ENCODE measurements around the gene RAD17.
"Not testable (repeated sequence)": the region's sequence is repeated elsewhere in the genome, so short reads cannot be mapped to it uniquely, and the experiment has no call there.

The RAD17 gene, protein sequence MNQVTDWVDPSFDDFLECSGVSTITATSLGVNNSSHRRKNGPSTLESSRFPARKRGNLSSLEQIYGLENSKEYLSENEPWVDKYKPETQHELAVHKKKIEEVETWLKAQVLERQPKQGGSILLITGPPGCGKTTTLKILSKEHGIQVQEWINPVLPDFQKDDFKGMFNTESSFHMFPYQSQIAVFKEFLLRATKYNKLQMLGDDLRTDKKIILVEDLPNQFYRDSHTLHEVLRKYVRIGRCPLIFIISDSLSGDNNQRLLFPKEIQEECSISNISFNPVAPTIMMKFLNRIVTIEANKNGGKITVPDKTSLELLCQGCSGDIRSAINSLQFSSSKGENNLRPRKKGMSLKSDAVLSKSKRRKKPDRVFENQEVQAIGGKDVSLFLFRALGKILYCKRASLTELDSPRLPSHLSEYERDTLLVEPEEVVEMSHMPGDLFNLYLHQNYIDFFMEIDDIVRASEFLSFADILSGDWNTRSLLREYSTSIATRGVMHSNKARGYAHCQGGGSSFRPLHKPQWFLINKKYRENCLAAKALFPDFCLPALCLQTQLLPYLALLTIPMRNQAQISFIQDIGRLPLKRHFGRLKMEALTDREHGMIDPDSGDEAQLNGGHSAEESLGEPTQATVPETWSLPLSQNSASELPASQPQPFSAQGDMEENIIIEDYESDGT

DNA sequence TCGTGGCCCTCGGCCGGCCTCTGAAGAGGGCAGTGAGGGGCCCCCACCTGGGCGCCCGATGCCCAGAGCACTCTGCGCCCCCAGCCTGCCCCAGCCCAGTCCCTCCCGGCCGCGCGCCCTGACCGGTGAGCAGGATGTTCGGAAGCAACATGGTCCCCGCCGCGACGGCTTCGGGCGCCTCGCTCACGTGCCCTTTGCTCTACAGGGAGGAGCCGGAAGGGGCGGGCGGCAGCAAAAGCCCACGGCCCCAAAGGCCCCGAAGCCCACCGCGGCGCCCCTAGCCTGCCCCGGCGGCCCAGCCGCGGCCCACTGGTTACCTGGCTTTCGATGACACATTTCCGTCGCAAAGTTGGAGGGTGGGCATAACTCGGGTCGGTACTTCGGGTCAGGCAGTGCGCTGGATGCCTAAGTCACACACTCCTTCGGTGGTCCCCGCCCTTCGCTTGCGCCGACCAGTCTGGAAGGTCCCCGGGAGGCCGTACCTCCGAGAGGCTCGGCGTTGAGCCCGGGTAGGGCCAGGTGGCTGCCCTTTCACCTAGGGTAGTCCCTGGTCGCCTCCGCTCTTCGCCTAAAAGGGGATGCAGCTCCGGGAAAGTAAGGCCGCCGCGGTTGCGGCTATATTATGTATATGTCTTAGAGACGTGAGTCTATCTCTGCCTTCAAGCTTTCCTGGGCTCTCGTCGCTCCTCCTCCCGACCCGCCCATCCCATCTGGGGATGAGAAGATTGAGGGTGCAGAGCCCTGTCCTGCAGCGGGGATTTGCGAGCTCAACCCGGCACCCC, at the start of gene RAD17, which contains the start of the genes AK6 and TAF9:
RAD17 (plus strand) TSS at position 479 of the 782 bp plus-strand sequence. CDS start 2,391 bp downstream, outside the sequence.
AK6 (minus strand) TSS at position 181 of the 782 bp plus-strand sequence; CDS start at position 151, 30 bp downstream.
TAF9 (minus strand) TSS at position 181 of the 782 bp plus-strand sequence. CDS start 3,783 bp downstream, outside the sequence.
- DNase-seq = peak; percentile 58

DNA sequence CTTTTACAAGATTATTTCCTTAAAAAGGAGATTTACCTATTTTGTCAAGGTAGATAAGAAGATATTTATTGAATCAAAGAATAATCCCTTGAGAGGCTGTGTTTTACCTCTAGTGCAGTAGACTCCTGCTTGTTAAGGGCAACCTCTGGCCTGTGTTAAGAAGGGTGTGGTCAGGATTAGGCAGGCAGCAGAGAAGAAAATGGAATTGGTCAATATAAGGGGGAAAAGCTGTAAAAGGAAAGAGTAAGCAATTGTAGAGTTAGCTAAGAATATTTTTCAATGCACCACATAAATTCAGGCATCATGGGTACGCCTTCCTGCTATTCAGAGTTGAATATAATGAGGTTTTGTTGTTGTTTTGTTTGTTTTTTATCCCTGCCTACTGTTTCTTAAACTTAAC, 43.3 kb upstream of the RAD17 start:
- no peak for DNase-seq

DNA sequence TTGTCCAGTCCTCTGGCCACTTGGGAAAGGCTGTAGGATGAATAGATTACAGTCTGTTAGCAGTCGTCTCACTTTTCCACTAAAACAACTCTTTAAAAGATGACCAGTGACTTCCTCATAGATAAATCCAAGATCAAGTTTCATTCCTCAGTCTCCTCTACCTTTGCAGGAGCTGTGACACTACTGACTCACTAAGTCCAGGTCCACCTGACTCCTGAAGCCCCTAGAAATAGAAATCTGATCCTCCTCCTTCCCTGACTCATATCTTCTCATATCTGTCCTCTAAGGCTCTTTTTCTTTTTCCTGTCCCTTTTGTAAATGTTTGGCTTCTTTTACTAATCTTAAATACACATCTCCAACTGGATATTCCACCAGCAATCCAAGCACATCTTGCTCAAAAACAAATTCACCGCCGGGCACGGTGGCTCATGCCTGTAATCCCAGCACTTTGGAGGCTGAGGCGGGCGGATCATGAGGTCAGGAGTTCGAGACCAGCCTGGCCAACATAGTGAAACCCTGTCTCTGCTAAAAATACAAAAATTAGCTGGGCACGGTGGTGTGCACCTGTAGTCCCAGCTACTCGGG, 39.6 kb upstream of the RAD17 start:
- DNase-seq = no peak

DNA sequence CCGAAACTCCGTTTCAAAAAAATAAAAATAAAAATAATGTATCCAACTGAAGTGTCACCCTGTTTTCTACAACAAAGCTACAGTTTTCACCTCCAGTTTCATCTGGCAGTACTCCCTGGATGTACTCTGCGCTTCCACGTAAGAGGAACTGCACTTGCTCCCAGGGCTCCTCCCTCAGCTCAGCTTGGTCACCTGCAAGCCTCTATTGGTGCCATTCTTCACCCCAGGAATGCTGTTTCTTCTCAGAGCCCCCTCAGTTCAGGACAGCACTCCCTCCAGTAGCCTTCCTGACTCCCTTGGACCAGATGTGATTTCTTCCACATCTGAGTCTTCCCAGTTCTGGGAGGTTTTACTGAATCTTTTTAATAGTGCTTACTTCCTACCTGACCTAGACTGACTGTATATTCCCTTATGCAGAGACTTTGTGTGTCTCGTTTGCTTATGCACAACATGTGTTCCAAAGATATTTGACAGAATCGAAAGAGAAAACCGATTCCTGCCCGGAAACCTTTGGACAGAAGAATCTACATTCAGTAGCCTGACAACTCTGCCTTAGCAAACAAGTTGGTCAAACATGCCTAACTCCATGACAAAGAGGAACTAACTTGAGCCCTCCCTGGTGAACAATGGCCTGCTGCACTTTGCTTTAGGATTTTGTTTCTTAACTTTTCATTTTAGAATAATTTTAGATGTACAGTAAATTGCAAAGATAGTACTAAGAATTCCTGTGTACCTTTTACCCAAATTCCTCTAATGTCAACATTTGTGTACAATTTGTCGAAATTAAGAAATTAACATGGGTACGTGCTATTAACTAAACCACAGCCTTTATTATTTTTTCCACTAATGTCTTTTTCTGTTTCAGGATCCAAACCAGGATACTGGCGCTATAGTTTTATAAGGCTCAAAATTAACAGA, 37.8 kb upstream of the RAD17 start:
- no peak for DNase-seq

DNA sequence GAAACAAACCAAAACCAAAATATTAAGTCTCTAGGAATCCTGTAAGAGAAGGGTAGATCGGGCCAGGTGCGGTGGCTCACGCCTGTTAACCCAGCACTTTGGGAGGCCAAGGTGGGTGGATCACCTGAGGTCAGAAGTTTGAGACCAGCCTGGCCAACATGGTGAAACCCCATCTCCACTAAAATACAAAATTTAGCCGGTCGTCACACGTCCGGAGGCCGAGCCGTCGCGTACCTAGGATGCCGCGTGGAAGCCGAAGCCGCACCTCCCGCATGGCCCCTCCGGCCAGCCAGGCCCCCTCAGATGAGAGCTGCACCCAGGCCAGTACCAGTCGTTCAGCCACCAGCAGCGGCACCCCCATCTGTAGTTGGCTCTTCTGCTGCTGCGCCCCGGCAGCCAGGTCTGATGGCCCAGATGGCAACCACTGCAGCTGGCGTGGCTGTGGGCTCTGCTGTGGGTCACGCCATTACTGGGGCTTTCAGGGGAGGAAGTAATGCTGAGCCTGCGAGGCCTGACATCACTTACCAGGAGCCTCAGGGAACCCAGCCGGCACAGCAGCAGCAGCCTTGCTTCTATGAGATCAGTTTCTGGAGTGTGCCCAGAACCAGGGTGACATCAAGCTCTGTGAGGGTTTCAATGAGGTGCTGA, 35.8 kb upstream of the RAD17 start:
- DNase-seq = not testable (repeated sequence)

DNA sequence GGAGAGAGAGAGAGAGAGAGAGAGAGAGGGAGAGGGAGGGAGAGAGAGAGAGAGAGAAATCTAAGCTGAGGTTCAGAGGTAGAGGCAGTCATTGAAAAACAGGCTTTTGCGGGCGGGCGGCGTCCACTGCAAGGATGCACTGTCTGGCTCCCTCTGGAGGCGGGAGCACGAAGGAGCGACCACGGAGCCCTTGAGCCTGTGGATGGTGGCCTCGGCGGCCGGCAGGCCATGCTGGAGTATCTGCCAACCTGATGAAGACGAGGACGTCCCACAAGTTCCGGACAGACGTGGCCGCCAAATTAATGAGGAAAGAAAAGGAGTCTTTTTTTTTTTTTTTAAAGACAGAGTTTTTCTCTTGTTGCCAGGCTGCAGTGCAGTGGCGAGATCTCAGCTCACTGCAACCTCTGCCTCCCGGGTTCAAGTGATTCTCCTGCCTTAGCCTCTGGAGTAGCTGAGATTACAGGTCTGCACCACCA, 34.8 kb upstream of the RAD17 start:
- DNase-seq = peak; percentile 3

DNA sequence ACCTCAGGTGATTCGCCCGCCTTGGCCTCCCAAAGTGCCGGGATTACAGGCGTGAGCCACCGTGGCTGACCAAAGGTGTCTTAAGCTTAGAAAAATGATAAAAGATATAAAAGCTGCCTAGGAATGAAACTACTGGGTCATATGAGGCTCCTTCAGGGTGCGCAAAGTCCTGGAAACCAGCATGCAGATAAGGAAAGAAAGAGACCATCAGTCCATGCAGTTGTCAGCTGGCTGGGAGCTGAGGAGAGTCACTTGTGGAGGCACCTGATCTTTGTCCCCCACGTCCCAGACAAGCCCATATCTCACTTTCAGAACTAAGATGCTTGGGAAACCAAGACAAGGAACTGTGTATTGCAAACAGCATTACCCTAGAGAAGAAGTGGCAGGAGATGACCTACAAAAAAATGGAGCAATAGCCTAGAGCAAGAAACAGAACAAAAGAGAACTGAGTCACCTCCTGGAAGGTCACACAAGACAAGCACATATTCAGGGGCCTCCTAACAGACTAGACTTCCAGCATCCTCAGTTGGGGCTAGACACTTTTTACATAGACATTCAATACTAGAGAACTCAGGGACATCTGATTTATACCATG, 34.2 kb upstream of the RAD17 start:
- no peak for DNase-seq

DNA sequence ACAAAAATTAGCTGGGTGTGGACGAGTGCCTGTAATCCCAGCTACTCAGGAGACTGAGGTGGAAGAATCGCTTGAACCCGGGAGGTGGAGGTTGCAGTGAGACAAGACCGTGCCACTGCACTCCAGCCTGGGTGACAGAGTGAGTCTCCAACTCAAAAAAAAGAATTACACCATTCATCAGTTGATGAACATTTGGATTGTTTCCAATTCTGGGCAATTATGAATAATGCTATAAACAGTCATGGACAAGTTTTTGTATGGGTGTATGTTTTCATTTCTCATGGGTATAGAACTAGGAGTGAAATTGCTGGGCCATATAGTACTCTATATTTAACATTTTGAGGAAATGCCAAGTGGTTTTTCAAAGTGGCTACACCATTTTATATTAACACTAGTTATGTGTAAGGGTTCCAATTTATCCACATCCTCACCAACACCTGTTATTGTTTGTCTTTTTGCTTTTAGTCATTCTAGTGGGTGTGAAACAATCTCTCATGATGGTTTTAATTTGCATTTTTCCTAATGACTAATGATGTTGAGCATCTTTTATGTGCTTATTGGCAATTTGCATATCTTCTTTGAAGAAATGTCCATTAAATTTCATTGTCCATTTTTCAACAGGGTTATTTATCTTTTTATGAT, 28.0 kb upstream of the RAD17 start:
- no peak for DNase-seq

DNA sequence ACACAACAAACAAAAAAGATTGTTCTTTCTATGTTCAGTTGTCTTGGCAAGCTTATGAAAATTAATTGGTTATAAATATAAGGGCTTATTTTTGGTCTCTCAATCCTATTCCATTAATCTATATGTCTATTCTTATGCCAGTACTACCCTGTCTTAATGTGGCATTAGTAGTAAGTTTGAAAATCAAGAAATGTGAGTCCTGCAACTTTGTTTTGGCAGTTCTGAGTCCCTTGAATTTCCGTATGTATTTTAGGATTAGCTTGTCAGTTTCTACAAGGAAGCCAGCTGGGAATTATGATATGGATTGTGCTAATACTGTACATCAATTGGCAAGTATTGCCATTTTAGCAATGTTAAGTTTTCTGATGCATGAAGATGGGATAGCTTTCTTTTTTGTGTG, 26.5 kb upstream of the RAD17 start:
- no peak for DNase-seq

DNA sequence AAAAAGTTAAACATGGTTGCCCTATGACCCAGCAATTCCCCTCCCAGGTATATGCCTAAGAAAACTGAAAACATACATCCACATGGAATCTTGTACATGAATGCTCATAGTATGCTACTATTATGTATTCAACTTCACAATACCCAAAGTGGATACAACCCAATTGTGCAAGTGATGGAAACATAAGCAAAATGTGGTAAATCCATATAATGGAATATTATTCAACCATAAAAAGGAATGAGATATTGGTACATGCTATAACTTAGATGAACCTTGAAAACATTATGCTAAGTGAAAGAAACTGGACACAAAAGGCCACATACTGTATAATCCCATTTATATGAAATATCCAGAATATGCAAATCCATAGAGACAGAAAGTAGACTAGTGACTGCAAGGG, 19.0 kb upstream of the RAD17 start:
- DNase-seq = no peak

DNA sequence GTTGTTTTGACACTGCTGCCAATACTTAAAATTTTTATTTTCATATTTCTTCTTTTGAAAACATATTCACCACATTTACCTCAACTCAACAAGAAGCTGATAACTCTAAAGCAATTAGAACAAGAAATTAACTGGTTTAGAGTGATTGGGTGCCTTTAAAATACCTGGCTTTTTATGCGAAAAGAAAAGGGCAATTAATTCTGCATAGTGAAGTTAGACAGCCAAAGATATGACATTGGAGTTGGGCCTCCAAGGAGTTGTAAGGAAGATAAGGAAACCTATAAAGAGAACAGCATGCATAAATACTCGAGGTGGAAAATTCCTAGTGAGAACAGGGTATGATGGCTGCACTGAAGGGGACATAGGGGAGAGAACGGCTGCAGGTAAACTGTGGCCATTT, 9.9 kb upstream of the RAD17 start:
- no peak for DNase-seq

DNA sequence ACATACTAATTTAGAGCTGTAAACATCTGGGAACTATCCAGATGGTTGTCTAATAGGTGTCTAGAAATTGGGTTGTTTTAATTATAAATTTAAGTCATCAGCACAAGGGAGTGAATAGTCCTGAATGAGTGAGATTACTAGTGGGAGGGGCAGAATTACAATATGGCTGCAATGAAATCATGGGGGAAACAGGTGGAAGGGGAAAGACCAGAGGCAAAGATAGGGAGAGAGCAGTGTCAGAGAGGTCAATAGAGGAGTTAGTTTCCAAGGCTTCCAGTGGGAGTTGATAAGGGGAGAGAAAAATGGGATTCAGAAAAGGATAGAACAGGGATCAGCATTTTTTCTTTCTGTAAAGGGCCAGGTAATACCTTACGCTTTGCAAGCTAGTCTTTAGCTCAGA, 9.2 kb upstream of the RAD17 start:
- DNase-seq = no peak

DNA sequence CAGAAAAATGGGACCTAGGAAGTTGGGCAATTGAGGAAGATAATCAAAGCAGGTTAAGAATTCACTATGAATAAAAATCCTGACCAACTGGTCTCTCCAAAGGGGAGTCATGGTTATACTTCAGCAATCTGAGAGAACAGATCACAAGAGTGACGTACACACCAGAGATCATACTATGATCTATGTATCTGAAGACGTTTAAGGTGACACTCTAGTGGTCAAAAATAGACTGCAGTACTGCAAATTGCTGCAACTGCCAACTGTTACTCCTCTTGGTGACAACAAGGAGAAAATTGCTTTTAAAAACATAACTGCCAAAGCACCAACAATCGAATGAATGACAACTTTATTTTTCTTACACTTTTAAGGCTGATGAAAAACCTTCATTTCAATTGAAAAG, 5.2 kb upstream of the RAD17 start:
- no peak for DNase-seq

DNA sequence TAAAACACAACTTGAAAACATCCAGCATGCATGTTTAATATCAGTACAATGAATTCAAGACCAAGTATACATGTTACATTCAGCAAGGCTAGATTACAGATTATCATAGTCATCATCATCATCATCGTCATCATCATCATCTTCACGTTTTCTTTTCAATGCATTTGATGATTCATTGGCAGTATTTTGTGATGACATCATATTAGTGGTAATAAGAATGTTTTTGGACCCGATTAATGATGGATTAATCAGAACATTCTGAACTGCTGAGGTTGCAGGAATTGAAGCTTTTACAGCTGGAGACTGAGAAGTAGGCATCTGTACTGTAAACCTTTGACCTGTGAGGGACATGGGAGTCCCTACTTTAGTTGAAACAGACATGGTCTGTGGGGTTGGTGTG, 4.8 kb upstream of the RAD17 start:
- DNase-seq = no peak

DNA sequence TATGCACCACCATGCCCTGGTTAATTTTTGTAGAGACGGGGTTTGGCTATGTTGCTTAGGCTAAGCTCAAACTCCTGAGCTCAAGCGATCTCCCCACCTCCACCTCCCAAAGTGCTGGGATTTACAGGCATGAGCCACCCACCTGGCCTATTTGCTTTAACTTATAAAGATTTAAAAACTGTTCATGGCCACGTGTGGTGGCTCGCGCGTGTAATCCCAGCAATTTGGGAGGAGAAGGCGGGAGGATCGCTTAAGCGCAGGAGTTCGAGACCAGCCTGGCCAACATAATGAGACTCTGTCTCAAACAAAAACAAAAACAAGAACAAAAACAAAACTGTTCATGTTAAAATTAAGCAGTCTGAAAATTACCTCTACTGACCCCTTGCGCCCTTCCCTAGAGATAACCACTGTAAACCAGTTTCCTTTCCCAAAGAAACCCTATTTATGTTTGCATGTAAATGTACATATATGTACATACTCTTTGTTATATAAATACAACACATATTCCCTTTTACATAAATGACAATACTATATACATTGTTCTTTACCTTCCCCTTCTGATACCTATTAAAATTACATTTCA, 1.8 kb upstream of the RAD17 start:
- no peak for DNase-seq

DNA sequence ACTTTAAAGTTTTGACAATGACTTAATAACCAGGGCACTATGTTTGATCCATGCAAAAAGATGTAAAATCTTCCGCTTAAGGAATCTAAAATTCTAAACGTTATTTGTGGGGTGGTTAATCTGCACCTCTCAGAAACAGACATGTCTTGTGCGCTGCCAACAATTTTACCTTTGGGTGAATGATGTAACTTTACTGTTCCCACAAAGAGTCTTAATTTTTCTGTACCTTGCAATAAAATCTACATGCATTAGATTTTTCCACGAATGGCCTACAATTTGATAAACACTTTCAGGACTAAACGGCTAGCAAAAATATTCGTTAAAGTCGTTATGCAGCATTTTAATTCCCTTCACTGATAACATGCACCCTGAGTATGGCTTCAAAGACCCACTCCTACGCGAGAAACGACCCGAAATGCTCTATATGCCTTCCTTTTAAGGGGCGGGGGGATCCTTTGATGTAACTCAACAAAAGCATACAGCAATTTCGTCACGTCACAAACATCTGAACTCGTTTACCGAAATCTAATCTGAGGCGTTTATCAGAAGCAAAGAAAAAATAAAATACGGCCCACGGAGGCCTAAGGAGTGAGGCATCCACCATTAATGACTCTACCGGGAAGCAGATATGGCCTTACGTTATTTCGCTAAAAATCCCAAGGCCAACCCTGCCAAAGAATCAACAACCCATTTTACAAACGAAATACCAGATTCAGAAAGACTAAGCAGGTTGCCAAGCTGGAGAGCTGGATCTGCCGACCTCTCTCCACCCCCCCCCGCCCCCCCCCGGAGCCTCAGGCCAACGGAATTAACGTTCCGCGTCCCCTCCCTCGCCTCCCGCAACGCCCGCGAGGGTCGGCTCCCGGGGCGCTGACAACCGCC, 919 bp upstream of the RAD17 start:
- no peak for DNase-seq

DNA sequence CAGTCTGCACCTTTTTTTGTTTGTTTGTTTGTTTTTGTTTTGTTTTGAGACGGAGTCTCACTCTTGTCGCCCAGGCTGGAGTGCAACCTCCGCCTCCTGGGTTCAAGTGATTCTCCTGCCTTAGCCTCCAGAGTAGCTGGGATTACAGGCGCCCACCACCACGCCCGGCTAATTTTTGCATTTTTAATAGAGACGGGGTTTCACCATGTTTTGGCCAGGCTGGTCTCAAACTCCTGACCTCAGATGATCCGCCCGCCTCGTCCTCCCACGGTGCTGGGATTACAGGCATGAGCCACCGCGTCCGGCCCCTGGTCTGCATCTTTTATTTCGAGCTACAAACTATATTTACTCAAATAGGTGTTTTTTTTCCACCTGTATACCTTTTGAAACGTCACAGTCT, 717 bp downstream of the RAD17 start:
- not testable (repeated sequence) for DNase-seq

DNA sequence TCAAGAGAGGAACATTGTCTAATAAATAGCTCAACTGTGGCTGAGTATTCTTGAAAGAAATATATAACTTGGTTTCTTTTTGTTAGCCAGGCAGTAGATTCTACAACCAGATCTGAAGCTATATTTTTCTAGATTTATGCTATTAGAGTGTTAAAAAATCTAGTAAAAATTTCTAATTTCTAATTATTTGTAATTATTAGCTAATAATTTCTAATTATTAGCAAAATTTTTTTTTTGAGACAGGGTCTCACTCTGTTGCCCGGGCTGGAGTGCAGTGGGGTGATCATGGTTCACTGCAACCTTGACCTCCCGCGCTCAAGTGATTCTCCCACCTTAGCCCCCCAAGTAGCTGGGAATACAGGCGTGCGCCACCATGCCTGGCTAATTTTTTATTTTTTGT, 2.8 kb downstream of the RAD17 start:
- no peak for DNase-seq
